OCI-LY3 (cell line): ENCODE data around the gene PTGER4.
A peak's percentile ranks its signal among the peaks of the same experiment; 100 is the strongest.

Source experiments
- H2AFZ ChIP-seq: fragments of 200-600, 300-600 bp; shearing (Covaris generic); 2 replicates; pipeline ENCODE4 v1.6.0; 2014; ENCODE audit warnings: antibody characterized with exemption, low read depth, low read length
- H3K27ac ChIP-seq: fragments of 200-600, 300-600 bp; sonication (generic); 2 replicates; pipeline ENCODE4 v1.5.1; 2014; ENCODE audit warnings: mild to moderate bottlenecking, low read length, moderate library complexity, mixed read lengths
- H3K27me3 ChIP-seq: fragments of 200-600, 300-600 bp; sonication (generic); 2 replicates; pipeline ENCODE4 v1.6.1; 2014; ENCODE audit warnings: low read depth, low read length, mixed read lengths
- H3K36me3 ChIP-seq: fragments of 200-600, 300-600 bp; sonication (generic); replicated peaks from 2 replicates; pipeline ENCODE3; 2014; ENCODE audit warnings: low read depth, low read length, mixed read lengths
- H3K4me1 ChIP-seq: fragments of 300-600, 200-600 bp; sonication (generic); 2 replicates; pipeline ENCODE4 v1.6.1; 2014; ENCODE audit warnings: low read length, mixed read lengths
- H3K4me2 ChIP-seq: fragments of 200-600, 300-600 bp; sonication (generic); 2 replicates; pipeline ENCODE4 v1.6.1; 2014; ENCODE audit warnings: low read length, mixed read lengths
- H3K4me3 ChIP-seq: fragments of 300-600, 200-600 bp; sonication (generic); 2 replicates; pipeline ENCODE4 v1.5.1; 2014; ENCODE audit warnings: antibody characterized with exemption, mild to moderate bottlenecking, low read length, moderate library complexity
- H3K79me2 ChIP-seq: fragments of 300-600, 200-600 bp; shearing (Covaris generic); 2 replicates; pipeline ENCODE4 v1.6.1; 2014; ENCODE audit warnings: mild to moderate bottlenecking, low read length, mixed read lengths
- H3K9ac ChIP-seq: fragments of 300-600, 200-600 bp; shearing (Covaris generic); 2 replicates; pipeline ENCODE4 v1.6.0; 2014; ENCODE audit warnings: mild to moderate bottlenecking, low read length, moderate library complexity
- H3K9me3 ChIP-seq: fragments of 200-600, 300-600 bp; shearing (Covaris generic); 2 replicates; pipeline ENCODE4 v1.6.1; 2014; ENCODE audit warnings: low read length, mixed read lengths; ENCODE audit not compliant: insufficient read depth
- H4K20me1 ChIP-seq: fragments of 200-600, 300-600 bp; sonication (generic); 2 replicates; pipeline ENCODE4 v1.6.1; 2016; ENCODE audit warnings: low read length, mixed read lengths; ENCODE audit not compliant: insufficient read depth
- EZH2phosphoT487 ChIP-seq: fragments of 200-600 bp; shearing (Covaris generic); IDR thresholded peaks from 2 replicates; pipeline ENCODE4 v1.6.1; 2018; ENCODE audit warnings: antibody characterized with exemption, mixed run types, low read depth
- TF ChIP-seq, protein P1 (sequence below): fragments of 200-600, 300-600 bp; sonication (generic); IDR thresholded peaks from 2 replicates; pipeline ENCODE4 v1.5.1; 2014; ENCODE audit warnings: antibody characterized with exemption, low read length, low read depth

The PTGER4 gene

DNA sequence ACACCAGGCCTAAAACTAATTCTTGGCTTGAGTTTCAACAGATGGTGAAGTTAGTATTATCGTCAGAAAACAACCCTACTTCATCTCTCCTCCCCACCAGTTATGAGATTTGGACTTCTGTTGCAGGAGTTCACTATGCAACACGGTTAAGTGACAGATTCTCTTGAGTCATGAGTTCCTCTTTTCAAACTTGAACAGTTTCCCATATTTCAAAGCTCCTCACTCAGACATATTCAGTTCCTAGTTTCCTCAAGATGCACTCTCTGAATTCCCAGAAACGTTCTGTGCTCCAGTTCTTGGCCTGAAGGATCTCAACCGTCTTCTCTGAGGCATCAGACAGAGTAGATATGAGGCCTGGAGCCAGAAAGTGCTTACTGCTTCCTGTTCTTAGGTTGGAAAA, 7.3 kb upstream of the PTGER4 start:
- H3K4me3 ChIP-seq, result no peak overlapping the region
- no peaks in the 10 kb centered on the region for H3K27me3 ChIP-seq
- H4K20me1 ChIP-seq, result no peaks in the 10 kb centered on the region
- H3K4me2 ChIP-seq, result peak overlapping the region; percentile 56
- no peak overlapping the region for H3K9ac ChIP-seq
- no peak overlapping the region for H2AFZ ChIP-seq
- H3K36me3 ChIP-seq, result no peaks in the 10 kb centered on the region
- H3K9me3 ChIP-seq, result no peaks in the 10 kb centered on the region
- TF ChIP-seq, protein P1, sequence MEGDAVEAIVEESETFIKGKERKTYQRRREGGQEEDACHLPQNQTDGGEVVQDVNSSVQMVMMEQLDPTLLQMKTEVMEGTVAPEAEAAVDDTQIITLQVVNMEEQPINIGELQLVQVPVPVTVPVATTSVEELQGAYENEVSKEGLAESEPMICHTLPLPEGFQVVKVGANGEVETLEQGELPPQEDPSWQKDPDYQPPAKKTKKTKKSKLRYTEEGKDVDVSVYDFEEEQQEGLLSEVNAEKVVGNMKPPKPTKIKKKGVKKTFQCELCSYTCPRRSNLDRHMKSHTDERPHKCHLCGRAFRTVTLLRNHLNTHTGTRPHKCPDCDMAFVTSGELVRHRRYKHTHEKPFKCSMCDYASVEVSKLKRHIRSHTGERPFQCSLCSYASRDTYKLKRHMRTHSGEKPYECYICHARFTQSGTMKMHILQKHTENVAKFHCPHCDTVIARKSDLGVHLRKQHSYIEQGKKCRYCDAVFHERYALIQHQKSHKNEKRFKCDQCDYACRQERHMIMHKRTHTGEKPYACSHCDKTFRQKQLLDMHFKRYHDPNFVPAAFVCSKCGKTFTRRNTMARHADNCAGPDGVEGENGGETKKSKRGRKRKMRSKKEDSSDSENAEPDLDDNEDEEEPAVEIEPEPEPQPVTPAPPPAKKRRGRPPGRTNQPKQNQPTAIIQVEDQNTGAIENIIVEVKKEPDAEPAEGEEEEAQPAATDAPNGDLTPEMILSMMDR, result no peak
- no peak for TF ChIP-seq EZH2phosphoT487
- peaks cover 33% of the 10 kb centered on the region for H3K4me1 ChIP-seq
- no peak overlapping the region for H3K27ac ChIP-seq
- no peaks in the 10 kb centered on the region for H3K79me2 ChIP-seq

DNA sequence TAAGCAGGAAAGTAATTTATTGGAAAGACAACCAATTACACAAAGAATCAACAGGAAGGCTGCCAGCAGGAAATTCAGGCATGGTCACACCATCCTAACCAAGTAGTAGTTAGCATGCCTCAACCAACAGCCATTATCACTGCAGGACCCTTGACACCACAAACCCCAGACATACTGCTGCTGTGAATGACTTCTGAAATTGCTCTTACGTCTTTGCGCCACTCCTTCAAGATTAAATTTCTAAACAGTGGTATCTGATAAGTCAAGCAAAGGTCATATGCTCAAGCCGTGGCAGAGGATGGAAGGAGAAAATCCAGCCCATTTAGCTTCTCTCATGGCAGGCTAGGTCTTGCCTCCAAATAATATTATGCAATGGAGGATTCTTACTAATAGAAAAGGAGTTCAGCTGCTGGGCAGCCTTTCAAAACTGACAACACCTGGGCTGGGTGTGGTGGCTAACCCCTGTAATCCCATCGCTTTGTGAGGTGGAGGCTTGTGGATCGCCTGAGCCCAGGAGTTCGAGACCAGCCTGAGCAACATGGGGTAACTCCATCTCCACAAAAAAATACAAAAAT, 5.0 kb upstream of the PTGER4 start:
- H3K36me3 ChIP-seq, result no peaks in the 10 kb centered on the region
- H2AFZ ChIP-seq, result no peak overlapping the region
- no peaks in the 10 kb centered on the region for H4K20me1 ChIP-seq
- H3K79me2 ChIP-seq, result peaks cover 7% of the 10 kb centered on the region
- H3K4me2 ChIP-seq, result no peak overlapping the region
- H3K4me1 ChIP-seq, result peaks cover 35% of the 10 kb centered on the region
- H3K9me3 ChIP-seq, result no peaks in the 10 kb centered on the region
- TF ChIP-seq, protein P1, result no peak
- no peak for TF ChIP-seq EZH2phosphoT487
- H3K27me3 ChIP-seq, result no peaks in the 10 kb centered on the region
- no peak overlapping the region for H3K9ac ChIP-seq
- H3K27ac ChIP-seq, result no peak overlapping the region
- no peak overlapping the region for H3K4me3 ChIP-seq

DNA sequence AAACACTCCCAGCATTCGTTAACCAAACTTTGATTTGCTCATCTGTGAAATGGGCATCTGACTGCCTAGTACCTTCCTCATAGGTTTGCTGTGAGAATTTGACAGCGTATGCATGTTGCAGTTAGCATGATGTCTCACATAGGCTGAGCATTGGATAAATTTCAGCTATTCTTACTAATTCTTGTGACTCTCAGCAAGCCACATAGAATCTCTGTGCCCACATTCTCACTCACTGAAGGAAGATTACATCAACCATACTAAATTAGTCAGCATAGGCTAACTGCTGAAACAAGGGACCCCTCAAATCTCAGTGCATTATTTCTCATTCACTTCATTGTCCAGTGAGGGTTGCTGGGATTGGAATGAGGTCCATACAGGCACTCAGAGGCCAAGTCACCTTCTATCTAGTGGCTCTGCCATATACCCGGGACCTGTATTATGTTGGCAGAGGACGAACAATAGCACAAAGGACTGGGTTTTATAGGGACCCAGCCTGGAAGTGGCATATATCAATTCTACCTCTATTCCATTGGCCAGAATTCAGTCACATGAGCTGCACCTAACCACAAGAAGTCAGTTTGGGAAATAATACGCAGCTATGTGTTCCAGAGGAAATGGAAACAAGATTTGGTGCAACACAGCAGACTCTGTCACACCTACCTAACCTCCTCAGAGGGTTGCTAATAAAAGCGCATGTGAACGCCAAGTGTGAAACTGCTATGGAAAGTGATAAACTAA, 4.2 kb upstream of the PTGER4 start:
- H3K9me3 ChIP-seq, result no peaks in the 10 kb centered on the region
- H3K4me1 ChIP-seq, result peaks cover 28% of the 10 kb centered on the region
- peaks cover 6% of the 10 kb centered on the region; the same call in 1 of the 2 replicates for H4K20me1 ChIP-seq
- H3K4me2 ChIP-seq, result no peak overlapping the region
- peaks cover 2% of the 10 kb centered on the region for H3K36me3 ChIP-seq
- no peak overlapping the region for H3K9ac ChIP-seq
- H3K79me2 ChIP-seq, result peaks cover 15% of the 10 kb centered on the region
- TF ChIP-seq, protein P1, result no peak
- no peak for TF ChIP-seq EZH2phosphoT487
- no peak overlapping the region for H3K27ac ChIP-seq
- H3K4me3 ChIP-seq, result no peak overlapping the region
- H2AFZ ChIP-seq, result no peak overlapping the region
- H3K27me3 ChIP-seq, result no peaks in the 10 kb centered on the region

DNA sequence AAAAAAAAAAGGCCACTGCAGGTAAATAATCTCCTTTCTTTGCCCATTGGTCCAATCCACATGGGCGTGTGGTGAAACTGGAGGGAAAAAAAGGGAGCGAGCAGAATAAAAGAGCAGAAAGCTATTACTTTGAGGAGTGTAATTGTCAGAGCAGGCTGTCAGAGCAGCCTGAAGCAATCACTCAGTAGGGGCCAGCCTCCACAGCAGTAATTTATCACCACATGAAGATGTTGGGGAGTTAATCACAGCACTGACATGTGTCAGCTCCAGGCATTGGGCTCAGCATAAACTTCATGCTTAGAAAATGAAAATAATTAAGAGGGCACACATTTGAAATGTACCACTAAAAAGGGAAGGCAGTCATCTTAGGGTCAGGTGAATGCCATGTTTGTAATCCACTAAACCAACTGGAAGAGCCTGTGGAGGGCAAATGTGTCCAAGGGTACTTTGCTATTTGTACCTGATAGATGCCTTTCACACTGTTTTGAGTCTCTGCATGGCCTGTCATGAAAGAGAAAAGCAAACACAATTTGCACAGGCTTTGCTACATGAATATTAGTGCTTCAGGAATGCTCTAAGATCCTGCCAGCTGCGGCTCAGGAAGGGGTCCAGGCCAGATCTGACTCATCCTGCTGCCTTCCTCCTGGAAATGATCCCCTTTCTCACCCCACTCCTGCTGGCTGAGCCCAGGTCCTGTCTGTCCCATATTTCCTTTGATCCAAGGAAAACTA, 2.9 kb upstream of the PTGER4 start:
- no peaks in the 10 kb centered on the region for H3K27me3 ChIP-seq
- peaks cover 27% of the 10 kb centered on the region for H3K79me2 ChIP-seq
- H3K36me3 ChIP-seq, result peaks cover 14% of the 10 kb centered on the region
- H3K4me3 ChIP-seq, result no peak overlapping the region
- TF ChIP-seq EZH2phosphoT487, result no peak
- TF ChIP-seq, protein P1, result no peak
- H3K4me1 ChIP-seq, result peaks cover 24% of the 10 kb centered on the region
- H2AFZ ChIP-seq, result no peak overlapping the region
- H3K4me2 ChIP-seq, result 0 out of 2 replicates have a peak overlapping the region, but pooled peaks have one; percentile 91
- no peak overlapping the region for H3K9ac ChIP-seq
- no peaks in the 10 kb centered on the region for H3K9me3 ChIP-seq
- no peak overlapping the region for H3K27ac ChIP-seq
- peaks cover 6% of the 10 kb centered on the region; the same call in 1 of the 2 replicates for H4K20me1 ChIP-seq
